HL-60 (cell line): ENCODE results near the gene BMP6.
A peak's percentile ranks its signal among the peaks of the same experiment; 100 is the strongest.

ENCODE experiments used
- DNase-seq, 2 experiments: peaks; one replicate each; pipeline ENCODE4 v3.0.0-alpha.2; 2010 to 2020; ENCODE audit warnings: low read depth in 1 of 2, low spot score in 1 of 2
- H3K27ac ChIP-seq: fragments of 250-450 bp; sonication (Bioruptor Pico); replicated peaks from 2 replicates; pipeline ENCODE4 v1.5.1; 2020; ENCODE audit warnings: mild to moderate bottlenecking, moderate library complexity
- H3K27me3 ChIP-seq: fragments of 250-450 bp; sonication (Bioruptor Pico); 2 replicates; pipeline ENCODE4 v1.5.1; 2021; ENCODE audit warnings: mild to moderate bottlenecking, moderate library complexity; ENCODE audit not compliant: insufficient read depth, poor library complexity, severe bottlenecking
- H3K4me3 ChIP-seq: replicated peaks from 2 replicates; pipeline ENCODE4 v1.5.1; 2011; ENCODE audit warnings: mild to moderate bottlenecking, control low read depth, low read length; ENCODE audit not compliant: insufficient read depth
- GABPA ChIP-seq: IDR thresholded peaks from 2 replicates; pipeline ENCODE4 v1.6.1; 2012; ENCODE audit warnings: low read depth
- POLR2AphosphoS5 ChIP-seq: IDR thresholded peaks from 2 replicates; pipeline ENCODE4 v1.6.1; 2012; ENCODE audit warnings: low read depth
- REST ChIP-seq: IDR thresholded peaks from 2 replicates; pipeline ENCODE4 v1.6.1; 2012; ENCODE audit warnings: low read depth; ENCODE audit not compliant: insufficient replicate concordance
- SPI1 ChIP-seq: IDR thresholded peaks from 2 replicates; pipeline ENCODE4 v1.6.1; 2012; ENCODE audit warnings: low read depth, mild to moderate bottlenecking, borderline replicate concordance
- TF ChIP-seq, protein P1 (sequence below): IDR thresholded peaks from one replicate; pipeline ENCODE4 v1.5.1; 2011; ENCODE audit warnings: low read length, control low read depth, inconsistent platforms; ENCODE audit not compliant: insufficient read depth

BMP6 gene

DNA sequence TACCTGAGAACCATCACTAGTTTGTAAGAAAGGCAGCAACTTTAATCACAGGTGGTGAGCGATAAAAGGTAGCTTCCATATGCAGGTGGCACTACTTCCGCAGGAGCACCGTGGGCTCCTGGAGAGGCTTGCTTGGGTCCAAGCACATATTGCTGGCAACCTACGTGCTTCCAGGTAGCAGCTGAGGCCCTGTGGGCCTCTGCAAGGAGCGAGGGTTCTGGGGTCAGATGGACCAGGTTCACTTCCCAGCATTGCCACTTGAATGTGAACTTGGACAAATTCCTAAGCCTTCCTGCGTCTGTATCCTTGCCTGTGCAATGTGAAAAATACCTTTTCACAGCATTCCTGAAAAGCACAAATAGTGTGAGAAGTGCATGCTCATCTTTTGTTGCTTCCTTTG lies 153.7 kb downstream of the BMP6 start:
- DNase-seq, result no peak
- Histone ChIP-seq H3K4me3 (no peak overlapping the region), H3K27ac (no peak overlapping the region), H3K27me3 (no peaks in the 10 kb centered on the region)
- 0 out of 2 replicates have a peak, but pooled peaks have one; percentile 13 for TF ChIP-seq POLR2AphosphoS5
- no peak for TF ChIP-seq SPI1
- TF ChIP-seq GABPA, result no peak

- TF ChIP-seq GABPA (no peak), SPI1 (no peak)
- no peak overlapping the region for H3K27ac ChIP-seq
- DNase-seq, result no peak
- H3K27me3 ChIP-seq, result no peaks in the 10 kb centered on the region
- H3K4me3 ChIP-seq, result no peak overlapping the region
Measured at GRCh38 chr6:7879980-7880717, 154.2 kb downstream of the BMP6 start.

- no peak for DNase-seq
- no peak overlapping the region for H3K4me3 ChIP-seq
- no peak overlapping the region for H3K27ac ChIP-seq
- no peak for TF ChIP-seq SPI1
- TF ChIP-seq GABPA, result no peak
- H3K27me3 ChIP-seq, result no peaks in the 10 kb centered on the region
Measured at GRCh38 chr6:7880718-7881107, 154.8 kb downstream of the BMP6 start.

GRCh38 chr6:7881765-7882500 lies 156.0 kb downstream of the BMP6 start:
- Histone ChIP-seq H3K27ac (no peak overlapping the region), H3K27me3 (no peaks in the 10 kb centered on the region), H3K4me3 (no peak overlapping the region)
- no peak for DNase-seq
- TF ChIP-seq, protein P1, sequence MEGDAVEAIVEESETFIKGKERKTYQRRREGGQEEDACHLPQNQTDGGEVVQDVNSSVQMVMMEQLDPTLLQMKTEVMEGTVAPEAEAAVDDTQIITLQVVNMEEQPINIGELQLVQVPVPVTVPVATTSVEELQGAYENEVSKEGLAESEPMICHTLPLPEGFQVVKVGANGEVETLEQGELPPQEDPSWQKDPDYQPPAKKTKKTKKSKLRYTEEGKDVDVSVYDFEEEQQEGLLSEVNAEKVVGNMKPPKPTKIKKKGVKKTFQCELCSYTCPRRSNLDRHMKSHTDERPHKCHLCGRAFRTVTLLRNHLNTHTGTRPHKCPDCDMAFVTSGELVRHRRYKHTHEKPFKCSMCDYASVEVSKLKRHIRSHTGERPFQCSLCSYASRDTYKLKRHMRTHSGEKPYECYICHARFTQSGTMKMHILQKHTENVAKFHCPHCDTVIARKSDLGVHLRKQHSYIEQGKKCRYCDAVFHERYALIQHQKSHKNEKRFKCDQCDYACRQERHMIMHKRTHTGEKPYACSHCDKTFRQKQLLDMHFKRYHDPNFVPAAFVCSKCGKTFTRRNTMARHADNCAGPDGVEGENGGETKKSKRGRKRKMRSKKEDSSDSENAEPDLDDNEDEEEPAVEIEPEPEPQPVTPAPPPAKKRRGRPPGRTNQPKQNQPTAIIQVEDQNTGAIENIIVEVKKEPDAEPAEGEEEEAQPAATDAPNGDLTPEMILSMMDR, result no peak
- TF ChIP-seq POLR2AphosphoS5 (no peak), GABPA (no peak), REST (no peak), SPI1 (no peak)

GRCh38 chr6:7882505-7883257 lies 156.8 kb downstream of the BMP6 start:
- no peaks in the 10 kb centered on the region for H3K27me3 ChIP-seq
- TF ChIP-seq SPI1, result no peak
- TF ChIP-seq POLR2AphosphoS5, result no peak
- TF ChIP-seq, protein P1, result no peak
- TF ChIP-seq REST, result no peak
- no peak for TF ChIP-seq GABPA
- H3K4me3 ChIP-seq, result no peak overlapping the region
- no peak overlapping the region for H3K27ac ChIP-seq
- DNase-seq, result no peak
